HepG2 (cell line): Measurements from ENCODE around the gene XXYLT1. TPM values are rescaled to one million over a fixed set of nuclear protein-coding genes. Genes with fewer than 3 reads are reported as not detected.

Experiments
- AHR ChIP-seq: IDR thresholded peaks from 2 replicates; pipeline ENCODE4 v1.6.1; 2018; ENCODE audit warnings: missing genetic modification reagents, missing compliant biosample characterization
- ELF4 ChIP-seq: sonication (generic); formaldehyde crosslinking; IDR thresholded peaks from 2 replicates; pipeline ENCODE4 v1.5.0; 2020; ENCODE audit warnings: missing genetic modification reagents, mild to moderate bottlenecking, moderate library complexity, borderline replicate concordance
- GATAD1 ChIP-seq: IDR thresholded peaks from 2 replicates; pipeline ENCODE4 v1.6.1; 2016; ENCODE audit warnings: missing genetic modification reagents, missing compliant biosample characterization
- GATAD2A ChIP-seq: IDR thresholded peaks from 2 replicates; pipeline ENCODE4 v1.6.1; 2016
- HOXD1 ChIP-seq: sonication (generic); formaldehyde crosslinking; IDR thresholded peaks from 2 replicates; pipeline ENCODE4 v1.5.0; 2020; ENCODE audit warnings: missing genetic modification reagents
- IKZF4 ChIP-seq: sonication (generic); formaldehyde crosslinking; IDR thresholded peaks from 2 replicates; pipeline ENCODE4 v1.5.1; 2020; ENCODE audit warnings: borderline replicate concordance, mild to moderate bottlenecking, low read depth, missing genetic modification reagents; ENCODE audit errors: not compliant biosample characterization
- KDM3A ChIP-seq: IDR thresholded peaks from 2 replicates; pipeline ENCODE4 v1.6.1; 2018; ENCODE audit warnings: low read depth, missing compliant biosample characterization
- KLF6 ChIP-seq: IDR thresholded peaks from 2 replicates; pipeline ENCODE4 v1.8.0; 2016; ENCODE audit warnings: missing biosample characterization, missing genetic modification reagents
- MAX ChIP-seq: IDR thresholded peaks from 2 replicates; pipeline ENCODE4 v1.6.1; 2012; ENCODE audit warnings: inconsistent platforms
- NR2C2 ChIP-seq: sonication (generic); formaldehyde crosslinking; IDR thresholded peaks from 2 replicates; pipeline ENCODE4 v1.4.0; 2020; ENCODE audit warnings: missing genetic modification reagents, mild to moderate bottlenecking, moderate library complexity, borderline replicate concordance
- POGZ ChIP-seq: sonication (generic); formaldehyde crosslinking; IDR thresholded peaks from 2 replicates; pipeline ENCODE4 v1.4.0; 2020; ENCODE audit warnings: mild to moderate bottlenecking, missing genetic modification reagents
- SMAD3 ChIP-seq: sonication (generic); formaldehyde crosslinking; IDR thresholded peaks from 2 replicates; pipeline ENCODE4 v1.4.0; 2020; ENCODE audit warnings: missing genetic modification reagents
- STAG1 ChIP-seq: sonication (generic); formaldehyde crosslinking; IDR thresholded peaks from 2 replicates; pipeline ENCODE4 v1.4.0; 2020; ENCODE audit warnings: missing genetic modification reagents
- THAP11 ChIP-seq: IDR thresholded peaks from 2 replicates; pipeline ENCODE4 v1.6.1; 2016; ENCODE audit warnings: missing biosample characterization, missing genetic modification reagents
- WIZ ChIP-seq: sonication (generic); formaldehyde crosslinking; IDR thresholded peaks from 2 replicates; pipeline ENCODE4 v1.5.1; 2020; ENCODE audit warnings: mild to moderate bottlenecking, missing genetic modification reagents
- YY1 ChIP-seq: IDR thresholded peaks from 2 replicates; pipeline ENCODE4 v1.6.1; 2011; ENCODE audit warnings: low read length, low read depth, moderate library complexity, mild to moderate bottlenecking; ENCODE audit not compliant: insufficient read depth, insufficient replicate concordance
- ZBTB26 ChIP-seq: IDR thresholded peaks from 2 replicates; pipeline ENCODE4 v1.6.1; 2016; ENCODE audit warnings: missing compliant biosample characterization, missing genetic modification reagents, borderline replicate concordance
- ZFP37 ChIP-seq: sonication (generic); formaldehyde crosslinking; IDR thresholded peaks from 2 replicates; pipeline ENCODE4 v1.4.0; 2020; ENCODE audit warnings: missing genetic modification reagents, borderline replicate concordance
- ZMAT3 ChIP-seq: sonication (generic); formaldehyde crosslinking; conservative IDR thresholded peaks from 2 replicates; pipeline ENCODE4 v1.7.0; 2021; ENCODE audit warnings: missing genetic modification reagents
- ZNF296 ChIP-seq: sonication (generic); formaldehyde crosslinking; conservative IDR thresholded peaks from 2 replicates; pipeline ENCODE4 v1.5.0; 2020; ENCODE audit warnings: mild to moderate bottlenecking, missing genetic modification reagents
- ZNF446 ChIP-seq: sonication (generic); formaldehyde crosslinking; IDR thresholded peaks from 2 replicates; pipeline ENCODE4 v1.5.0; 2020; ENCODE audit warnings: mild to moderate bottlenecking, missing genetic modification reagents
- ZNF816 ChIP-seq: sonication (generic); formaldehyde crosslinking; IDR thresholded peaks from 2 replicates; pipeline ENCODE4 v1.8.0; 2022; ENCODE audit warnings: missing genetic modification reagents, mild to moderate bottlenecking, borderline replicate concordance
- ZNF83 ChIP-seq: sonication (generic); formaldehyde crosslinking; IDR thresholded peaks from 2 replicates; pipeline ENCODE4 v1.4.0; 2020; ENCODE audit warnings: missing genetic modification reagents, mild to moderate bottlenecking, borderline replicate concordance
- polyA plus RNA-seq, 8 experiments: library from polyadenylated mRNA; depleted of rRNA in 3 of 8; stranded (reverse) in 7 of 8; unstranded in 1 of 8; fragments of >200 nt; fragmentation: Illumina TruSeq in 4 of 8; extraction: Trizol in 4 of 8; gene quantifications; 2 replicates each; pipeline versions ENCODE4 v1.2.1 to v1.2.3, GENCODE V29; 2011 to 2016; ENCODE audit warnings: low read depth in 4 of 8, missing spikeins in 1 of 8, mixed read lengths in 1 of 8; ENCODE audit not compliant: insufficient read depth in 1 of 8
- total RNA-seq, 5 experiments: library from RNA; depleted of rRNA; stranded (reverse); fragments of >200 nt; fragmentation: Illumina TruSeq; extraction: Trizol; gene quantifications; 2 replicates each; pipeline ENCODE4 v1.2.3, GENCODE V29; 2016; ENCODE audit warnings: low read depth in 1 of 5
- TF ChIP-seq, protein P1 (sequence below): sonication (generic); formaldehyde crosslinking; IDR thresholded peaks from 2 replicates; pipeline ENCODE4 v1.8.0; 2022; ENCODE audit warnings: mild to moderate bottlenecking, missing genetic modification reagents
- TF ChIP-seq, protein P2 (sequence below): IDR thresholded peaks from 2 replicates; pipeline ENCODE4 v1.6.1; 2016
- TF ChIP-seq, protein P3 (sequence below): sonication (generic); formaldehyde crosslinking; IDR thresholded peaks from 2 replicates; pipeline ENCODE4 v1.9.0; 2022; ENCODE audit warnings: low read depth, missing genetic modification reagents

The XXYLT1 gene
- total and polyA plus RNA-seq, 2 of the 13 experiments (the other 11 are each of a cell fraction or from before 2014, with no cell fraction given) = 17.7 to 19.0 TPM

DNA sequence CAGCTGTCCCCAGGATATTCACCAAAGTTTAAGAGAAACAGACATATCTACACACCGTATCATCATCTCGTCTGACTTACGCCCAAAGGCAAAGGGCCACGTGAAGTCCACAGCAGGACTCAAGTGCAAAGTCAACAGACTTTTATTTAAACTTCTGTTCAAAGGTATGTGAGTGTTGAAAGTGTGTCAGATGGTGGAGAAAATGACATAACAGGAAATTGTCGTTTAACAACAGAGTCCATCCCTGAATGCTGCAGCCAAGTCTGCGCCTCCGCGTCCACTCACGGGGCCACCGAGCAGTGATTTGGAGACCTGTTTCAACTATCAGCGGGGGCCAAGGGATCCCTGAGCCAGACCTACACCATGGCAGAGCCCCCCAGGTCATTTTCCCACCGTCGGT, 165.6 kb downstream of the XXYLT1 start (continued):
- TF ChIP-seq YY1 = no peak
- TF ChIP-seq, protein P1, sequence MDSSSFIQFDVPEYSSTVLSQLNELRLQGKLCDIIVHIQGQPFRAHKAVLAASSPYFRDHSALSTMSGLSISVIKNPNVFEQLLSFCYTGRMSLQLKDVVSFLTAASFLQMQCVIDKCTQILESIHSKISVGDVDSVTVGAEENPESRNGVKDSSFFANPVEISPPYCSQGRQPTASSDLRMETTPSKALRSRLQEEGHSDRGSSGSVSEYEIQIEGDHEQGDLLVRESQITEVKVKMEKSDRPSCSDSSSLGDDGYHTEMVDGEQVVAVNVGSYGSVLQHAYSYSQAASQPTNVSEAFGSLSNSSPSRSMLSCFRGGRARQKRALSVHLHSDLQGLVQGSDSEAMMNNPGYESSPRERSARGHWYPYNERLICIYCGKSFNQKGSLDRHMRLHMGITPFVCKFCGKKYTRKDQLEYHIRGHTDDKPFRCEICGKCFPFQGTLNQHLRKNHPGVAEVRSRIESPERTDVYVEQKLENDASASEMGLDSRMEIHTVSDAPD = 0 out of 2 replicates have a peak, but pooled peaks have one; percentile 25
- TF ChIP-seq POGZ (CRISPR knock-in tag) = peak; percentile 70; the same call in 1 of the 2 replicates
- TF ChIP-seq GATAD1 (CRISPR knock-in tag) = peak; percentile 51; the same call in 1 of the 2 replicates
- TF ChIP-seq, protein P2, sequence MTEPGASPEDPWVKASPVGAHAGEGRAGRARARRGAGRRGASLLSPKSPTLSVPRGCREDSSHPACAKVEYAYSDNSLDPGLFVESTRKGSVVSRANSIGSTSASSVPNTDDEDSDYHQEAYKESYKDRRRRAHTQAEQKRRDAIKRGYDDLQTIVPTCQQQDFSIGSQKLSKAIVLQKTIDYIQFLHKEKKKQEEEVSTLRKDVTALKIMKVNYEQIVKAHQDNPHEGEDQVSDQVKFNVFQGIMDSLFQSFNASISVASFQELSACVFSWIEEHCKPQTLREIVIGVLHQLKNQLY (CRISPR knock-in tag) = peak; percentile 99
- TF ChIP-seq THAP11 (CRISPR knock-in tag) = peak; percentile 76
- peak; percentile 93 for TF ChIP-seq SMAD3 (CRISPR knock-in tag)
- TF ChIP-seq HOXD1 (CRISPR knock-in tag) = 0 out of 2 replicates have a peak, but pooled peaks have one; percentile 46
- no peak for TF ChIP-seq IKZF4 (CRISPR knock-in tag)
- TF ChIP-seq ELF4 = peak; percentile 78
- peak; percentile 35 for TF ChIP-seq STAG1 (CRISPR knock-in tag)
- TF ChIP-seq ZBTB26 (CRISPR knock-in tag) = peak; percentile 23; the same call in 1 of the 2 replicates
- TF ChIP-seq GATAD2A (CRISPR knock-in tag) = peak; percentile 98
- no peak for TF ChIP-seq AHR (CRISPR knock-in tag)
- TF ChIP-seq ZNF296 (CRISPR knock-in tag) = no peak
- TF ChIP-seq, protein P3, sequence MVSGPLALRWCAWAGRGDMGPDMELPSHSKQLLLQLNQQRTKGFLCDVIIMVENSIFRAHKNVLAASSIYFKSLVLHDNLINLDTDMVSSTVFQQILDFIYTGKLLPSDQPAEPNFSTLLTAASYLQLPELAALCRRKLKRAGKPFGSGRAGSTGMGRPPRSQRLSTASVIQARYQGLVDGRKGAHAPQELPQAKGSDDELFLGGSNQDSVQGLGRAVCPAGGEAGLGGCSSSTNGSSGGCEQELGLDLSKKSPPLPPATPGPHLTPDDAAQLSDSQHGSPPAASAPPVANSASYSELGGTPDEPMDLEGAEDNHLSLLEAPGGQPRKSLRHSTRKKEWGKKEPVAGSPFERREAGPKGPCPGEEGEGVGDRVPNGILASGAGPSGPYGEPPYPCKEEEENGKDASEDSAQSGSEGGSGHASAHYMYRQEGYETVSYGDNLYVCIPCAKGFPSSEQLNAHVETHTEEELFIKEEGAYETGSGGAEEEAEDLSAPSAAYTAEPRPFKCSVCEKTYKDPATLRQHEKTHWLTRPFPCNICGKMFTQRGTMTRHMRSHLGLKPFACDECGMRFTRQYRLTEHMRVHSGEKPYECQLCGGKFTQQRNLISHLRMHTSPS = peak; percentile 59; the same call in 1 of the 2 replicates
- TF ChIP-seq KLF6 = peak; percentile 66; the same call in 1 of the 2 replicates
- TF ChIP-seq ZNF83 (CRISPR knock-in tag) = no peak
- peak; percentile 62; the same call in 1 of the 2 replicates for TF ChIP-seq KDM3A (CRISPR knock-in tag)
- peak; percentile 54; the same call in 1 of the 2 replicates for TF ChIP-seq ZMAT3 (CRISPR knock-in tag)
- no peak; the same call in 1 of the 2 replicates for TF ChIP-seq ZNF816 (CRISPR knock-in tag)
- no peak for TF ChIP-seq WIZ
- TF ChIP-seq NR2C2 = 0 out of 2 replicates have a peak, but pooled peaks have one; percentile 56
- TF ChIP-seq ZNF446 (CRISPR knock-in tag) = no peak
- TF ChIP-seq ZFP37 (CRISPR knock-in tag) = peak; percentile 28; the same call in 1 of the 2 replicates
- peak; percentile 90 for TF ChIP-seq MAX
